CD4-positive, alpha-beta T cell treated with Interleukin-2 at 100 ng/mL for 4 hours (primary cell): ENCODE data around the gene ZNF512B.
"Not testable (repeated sequence)": the region's sequence is repeated elsewhere in the genome, so short reads cannot be mapped to it uniquely, and the experiment has no call there.

ENCODE experiments used
- DNase-seq: peaks from one replicate; pipeline ENCODE4 v3.0.0-alpha.2; 2020; ENCODE audit warnings: low spot score

Gene ZNF512B

DNA sequence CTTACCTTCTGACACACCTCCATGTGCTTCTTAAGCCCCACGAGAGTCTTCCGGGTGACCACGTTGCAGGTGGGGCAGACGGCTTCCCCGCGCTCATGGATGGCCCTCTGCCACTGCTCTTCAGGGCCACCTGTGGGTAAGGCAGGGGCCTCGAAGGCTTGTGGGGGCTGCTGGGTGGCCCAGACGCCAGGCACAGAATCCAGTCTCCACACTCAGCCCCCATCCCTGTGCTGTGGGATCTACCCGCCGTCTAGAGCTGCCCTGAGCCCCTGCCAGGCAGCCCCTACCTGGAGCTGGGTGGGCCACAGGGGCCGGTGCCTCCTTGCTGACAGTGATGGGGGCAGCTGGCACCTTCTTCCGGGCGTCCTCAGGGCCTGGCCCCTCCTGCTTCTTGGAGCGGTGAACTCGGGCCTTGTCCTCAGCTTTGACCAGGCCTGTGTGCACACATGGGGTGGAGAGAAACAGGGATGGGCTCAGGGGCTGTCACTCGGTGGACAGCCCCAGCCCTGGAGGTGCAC is 5.9 kb downstream of the ZNF512B start:
- DNase-seq, result no peak

GRCh38 chr20:63963348-63963741 is 6.4 kb downstream of the ZNF512B start:
- DNase-seq, result no peak

DNA sequence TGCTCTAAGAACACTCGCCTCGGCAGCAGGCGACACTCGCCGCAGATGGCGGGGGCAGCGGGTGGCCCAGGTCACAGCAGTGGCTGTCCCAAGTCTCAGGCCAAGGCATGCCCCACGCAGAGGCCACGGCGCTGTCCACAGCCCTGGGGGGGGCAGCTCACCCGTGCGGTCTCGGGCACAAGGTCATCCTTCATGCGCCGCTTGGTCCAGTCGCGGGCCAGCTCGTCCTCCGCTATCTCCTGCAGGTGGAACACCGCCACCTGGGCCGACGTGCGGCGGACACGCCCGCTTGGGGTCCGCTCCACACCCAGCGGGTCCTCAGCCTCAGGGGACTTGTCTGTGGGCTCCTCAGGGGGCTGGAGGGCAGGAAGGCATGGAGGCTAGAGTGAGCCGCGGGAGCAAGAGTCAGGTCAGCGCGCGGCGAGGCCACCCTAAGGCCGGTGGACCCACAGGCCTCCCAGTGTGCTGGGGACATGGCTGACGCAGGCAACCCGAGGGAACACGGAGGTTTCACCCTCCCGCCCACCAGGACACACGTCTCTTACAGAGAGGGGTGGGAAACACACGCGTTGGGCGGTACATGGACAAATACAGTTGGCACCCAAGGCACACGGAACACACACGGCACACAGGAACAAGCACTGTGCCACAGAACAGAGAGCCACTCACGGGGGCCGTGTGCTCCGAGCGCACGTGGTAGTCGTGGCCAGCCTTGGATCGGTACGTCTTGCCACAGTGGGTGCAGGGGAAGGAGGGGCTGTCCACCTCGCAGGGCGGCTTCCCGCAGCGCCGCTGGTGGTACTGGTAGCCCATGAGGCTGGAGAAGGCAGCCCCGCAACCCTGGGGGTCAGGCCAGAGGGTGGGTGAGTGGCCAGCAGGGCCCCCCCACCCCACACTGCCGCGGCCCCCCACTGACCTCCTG is 7.0 kb downstream of the ZNF512B start:
- no peak for DNase-seq

DNA sequence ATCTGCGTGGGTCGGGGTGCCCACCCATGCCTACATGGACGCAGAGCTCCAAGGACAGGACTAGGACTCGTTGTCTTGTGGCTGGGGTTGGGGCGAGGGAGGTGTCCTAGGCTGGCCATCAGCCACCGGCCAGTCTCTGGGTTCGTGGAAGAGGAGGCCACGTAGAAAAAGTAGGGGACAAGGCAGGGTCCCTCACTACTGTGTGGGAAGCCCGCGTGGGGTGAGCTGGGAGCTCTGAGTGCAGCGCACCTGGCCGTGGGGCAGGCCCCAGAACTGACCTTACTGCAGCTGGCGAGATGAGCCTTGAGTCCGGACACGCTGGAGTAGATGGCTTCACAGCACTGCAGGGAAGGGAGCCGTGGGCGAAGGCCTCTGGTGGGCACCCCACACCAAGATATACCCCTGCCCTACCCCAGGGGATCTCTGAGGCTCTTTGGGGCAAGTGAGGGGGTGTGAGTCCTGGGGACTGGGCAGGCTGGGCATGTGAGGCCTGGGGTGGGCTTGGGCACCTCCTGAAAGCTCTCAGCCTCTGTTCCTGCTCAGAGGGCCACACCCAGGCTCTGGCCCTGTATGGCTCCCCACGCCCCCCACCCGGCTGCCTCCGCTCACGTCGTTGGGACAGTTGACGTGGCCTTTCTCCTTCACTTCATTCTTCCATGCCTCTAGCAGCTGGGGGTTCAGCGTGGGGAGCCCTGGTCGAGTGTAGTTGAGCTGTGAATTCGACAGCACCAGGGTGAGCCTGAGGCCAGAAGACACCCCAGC is 7.9 kb downstream of the ZNF512B start:
- no peak for DNase-seq

- not testable (repeated sequence) for DNase-seq
Observed at GRCh38 chr20:63960654-63961621, 8.8 kb downstream of the ZNF512B start.

DNA sequence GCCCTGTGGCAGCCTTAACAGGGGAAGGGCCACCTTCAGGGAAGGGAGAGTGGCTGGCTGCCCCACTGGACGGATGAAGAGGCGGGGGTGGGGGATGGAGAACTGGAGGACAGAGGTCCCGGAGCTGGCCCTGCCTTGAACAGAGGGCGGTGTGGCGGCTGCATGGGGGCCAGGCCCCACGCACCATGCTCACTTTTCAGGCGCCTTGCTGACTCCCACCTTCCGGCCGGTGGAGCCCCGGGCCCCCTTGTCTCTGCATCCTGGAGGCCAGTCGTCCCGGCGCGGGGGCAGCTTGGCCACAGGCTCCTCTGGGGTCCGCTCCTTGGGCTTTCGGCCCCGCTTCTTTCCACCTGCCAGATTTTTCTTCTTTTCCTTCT is 10.0 kb downstream of the ZNF512B start:
- no peak for DNase-seq

DNA sequence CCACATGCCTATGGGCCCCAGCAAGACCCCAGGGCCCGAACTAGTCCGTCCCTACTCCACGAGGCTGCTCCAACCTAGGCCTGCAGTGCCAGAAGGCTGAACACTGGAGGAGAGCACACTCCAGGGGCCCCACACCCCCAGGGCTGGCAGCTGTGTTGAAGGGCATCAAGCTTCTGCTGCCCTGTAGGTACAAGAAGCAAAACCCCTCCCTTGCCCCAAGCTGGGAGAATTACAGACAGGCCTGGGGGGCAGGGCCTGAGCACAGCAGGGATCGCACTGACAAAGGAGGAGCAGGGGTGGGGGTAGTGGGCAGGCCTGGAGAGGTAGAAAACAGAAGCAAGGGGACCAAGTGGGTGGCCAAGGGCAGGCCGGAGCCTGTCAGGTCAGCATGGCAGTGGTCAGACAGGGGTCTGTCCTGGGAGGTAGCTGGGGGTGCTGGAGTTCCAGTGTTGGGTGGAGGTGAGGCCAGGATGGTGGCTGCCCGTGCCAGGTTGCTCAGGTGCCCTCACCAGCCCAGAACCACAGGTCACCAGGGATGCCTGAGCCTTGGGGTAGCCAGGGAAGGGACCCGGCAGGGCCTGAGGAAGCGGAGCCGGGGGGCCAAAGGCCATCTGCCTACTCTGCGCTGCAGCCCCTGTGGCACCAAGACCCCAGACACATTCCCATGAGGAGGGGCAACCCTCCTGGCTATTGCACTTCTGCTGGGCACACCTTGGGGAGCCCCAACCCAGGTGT is 10.6 kb downstream of the ZNF512B start:
- DNase-seq, result no peak

- DNase-seq, result no peak
Observed at GRCh38 chr20:63958471-63958870, 11.3 kb downstream of the ZNF512B start.

DNA sequence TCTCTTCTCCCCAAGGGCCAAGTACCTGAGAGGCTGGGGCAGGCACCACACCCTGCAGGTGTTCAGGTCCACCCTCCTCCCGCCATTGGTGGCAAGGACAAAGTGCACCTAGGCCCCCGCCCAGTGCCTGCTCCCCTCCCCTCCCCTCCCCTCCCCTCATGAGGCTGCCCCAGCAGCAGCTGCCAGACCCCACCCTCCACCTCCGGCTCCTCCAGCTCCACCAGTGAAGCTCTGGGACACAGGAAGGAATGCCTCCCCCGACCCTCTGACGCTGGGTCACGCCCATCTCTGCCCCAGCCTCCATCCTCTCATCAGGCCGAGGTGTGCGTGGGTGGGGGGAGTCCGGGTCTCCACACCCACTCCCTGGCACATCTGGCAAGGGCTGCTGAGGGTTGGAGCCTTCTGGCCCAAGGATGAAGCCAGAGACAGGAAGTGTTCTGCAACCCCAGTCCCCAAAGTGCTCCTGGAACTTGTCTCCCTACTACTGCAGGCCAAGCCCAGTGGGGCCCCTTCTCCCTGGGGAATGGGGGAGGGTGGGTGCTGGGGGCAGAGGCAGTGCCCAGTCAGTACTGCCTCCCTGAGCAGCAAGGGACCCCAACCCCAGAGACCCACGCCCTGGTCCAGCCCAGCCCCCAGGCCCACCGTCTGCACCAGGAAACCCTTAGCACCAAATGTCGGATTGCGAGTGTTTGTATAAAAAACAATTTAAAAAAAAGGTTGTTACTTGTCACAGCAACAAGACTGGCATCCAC is 11.9 kb downstream of the ZNF512B start:
- DNase-seq, result no peak

DNA sequence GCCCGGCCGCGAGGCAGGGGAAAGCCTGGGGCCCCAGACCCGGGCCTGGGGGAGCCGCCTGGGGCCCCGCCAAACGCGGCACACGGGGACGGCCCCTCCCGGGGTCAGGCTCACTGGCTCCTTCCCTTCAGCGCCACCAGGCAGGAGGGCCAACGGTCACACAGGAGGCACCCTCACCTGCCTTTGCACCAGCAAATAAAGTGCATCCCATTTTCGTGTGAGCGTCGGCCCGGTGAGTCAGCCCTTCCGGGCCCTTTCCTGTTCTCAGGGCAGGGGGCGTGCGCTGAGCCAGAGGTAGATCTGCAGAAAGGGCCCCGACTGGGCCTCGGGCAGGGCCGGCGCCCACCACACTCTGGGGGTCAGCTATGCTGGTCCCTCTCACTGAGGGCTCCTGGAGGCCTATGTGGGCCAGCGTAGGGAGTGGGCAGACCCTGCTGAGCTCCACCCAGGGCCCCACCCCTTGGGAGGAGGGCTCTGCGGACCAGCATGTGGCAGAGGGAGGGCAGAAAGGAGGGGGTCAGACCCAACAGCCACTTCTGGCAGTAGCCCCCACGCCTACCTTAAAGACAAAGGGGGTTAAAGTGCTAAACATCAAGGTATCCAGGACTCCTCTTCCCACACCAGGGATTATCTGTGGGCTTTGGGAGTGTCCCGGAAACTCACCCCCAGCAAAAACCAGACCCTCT is 12.6 kb downstream of the ZNF512B start:
- DNase-seq, result peak; percentile 72

- no peak for DNase-seq
Observed at GRCh38 chr20:63956664-63957003, 13.1 kb downstream of the ZNF512B start.

DNA sequence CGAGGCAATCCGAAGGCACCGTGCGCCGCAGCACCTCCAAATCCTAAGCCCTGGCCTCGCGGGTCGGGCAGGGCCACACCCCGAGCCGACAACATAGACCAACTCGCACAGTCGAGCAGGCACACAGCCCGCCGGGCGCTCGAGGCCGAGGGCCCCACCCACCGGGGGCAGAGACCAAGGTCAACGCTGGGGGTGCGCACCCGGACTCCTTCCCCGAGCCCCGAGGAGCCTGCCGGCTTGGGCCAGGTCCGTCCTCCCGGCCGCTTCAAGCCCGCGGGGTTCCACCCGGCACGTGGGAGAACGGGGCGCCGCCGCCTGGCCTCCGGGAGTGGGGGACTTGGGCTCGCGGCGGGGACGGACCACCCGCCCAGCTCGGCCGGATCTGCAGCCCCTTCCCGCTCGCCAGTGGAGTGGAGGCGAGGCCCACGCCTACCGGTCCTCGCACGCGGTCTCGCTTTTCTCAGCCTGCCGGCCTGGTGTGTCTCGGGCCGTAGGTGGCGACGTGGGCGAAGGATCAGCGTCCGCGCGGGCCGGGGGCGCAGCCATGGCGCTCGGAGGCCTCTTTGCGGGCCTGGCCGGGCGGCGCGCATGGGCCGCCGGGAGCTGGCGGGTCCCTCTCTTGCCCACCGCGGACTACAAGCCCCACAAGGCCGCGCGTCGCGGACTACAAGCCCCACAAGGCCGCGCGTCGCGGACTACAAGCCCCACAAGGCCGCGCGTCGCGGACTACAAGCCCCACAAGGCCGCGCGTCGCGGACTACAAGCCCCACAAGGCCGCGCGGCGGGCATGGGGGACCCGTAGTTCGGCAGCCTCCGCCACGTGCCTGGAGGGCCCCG is 13.7 kb downstream of the ZNF512B start, which contains the start of gene UCKL1:
Gene UCKL1, minus strand, starts transcription at position 590 of the 837 bp plus-strand sequence. Its CDS starts 44 bp downstream, at position 546.
- peak; percentile 89 for DNase-seq

- peak; percentile 34 for DNase-seq
Observed at GRCh38 chr20:63955281-63955826, 14.4 kb downstream of the ZNF512B start.

DNA sequence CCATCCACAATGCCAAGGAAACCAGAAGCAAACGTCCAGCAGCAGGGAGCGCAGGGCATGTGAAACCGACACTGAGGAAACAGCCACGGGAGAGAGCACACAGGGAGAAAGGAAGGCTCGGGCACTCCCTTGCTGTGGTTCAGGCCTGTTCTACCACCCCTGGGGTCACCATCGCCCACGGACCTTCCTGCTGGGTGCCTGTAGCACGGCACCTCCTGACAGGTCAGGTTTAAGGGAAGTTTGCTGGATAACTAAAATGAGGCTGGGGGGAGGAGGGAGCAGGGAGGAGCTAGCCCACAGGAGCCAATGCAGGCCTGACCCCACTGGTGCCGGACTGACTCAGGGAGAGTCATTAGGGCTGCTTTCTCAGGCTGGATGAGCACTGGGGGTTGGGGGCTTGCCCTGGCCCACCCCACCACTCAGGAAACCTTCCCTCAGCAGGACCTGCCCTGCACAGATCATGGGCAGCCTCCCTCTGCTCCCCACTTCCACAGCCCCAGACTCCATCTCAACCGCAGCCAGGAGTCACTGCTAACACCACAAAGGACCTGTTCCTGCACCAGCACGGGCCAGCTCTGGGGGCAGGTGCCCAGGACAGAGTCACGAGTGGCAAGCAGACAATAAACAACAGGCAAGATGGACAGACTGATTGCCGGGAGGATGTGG is 15.8 kb downstream of the ZNF512B start:
- no peak for DNase-seq

GRCh38 chr20:63952769-63953168 is 17.0 kb downstream of the ZNF512B start:
- DNase-seq, result no peak

DNA sequence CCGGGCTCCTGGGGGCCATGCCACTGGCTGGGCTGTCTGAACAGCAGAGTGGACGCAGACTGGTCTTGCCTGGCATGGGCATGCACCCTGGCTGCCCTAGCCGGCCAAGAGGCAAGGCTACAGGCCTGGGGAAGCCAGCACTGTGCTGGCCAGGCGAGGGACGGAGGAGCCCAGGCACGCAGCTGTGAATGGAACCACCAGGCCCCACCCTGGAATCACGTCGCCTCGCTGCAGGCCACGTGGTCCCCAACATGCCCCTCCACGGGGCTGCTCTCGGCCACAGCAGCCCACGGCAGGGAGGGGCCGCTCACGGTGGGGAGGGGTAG is 17.6 kb downstream of the ZNF512B start:
- no peak for DNase-seq

DNA sequence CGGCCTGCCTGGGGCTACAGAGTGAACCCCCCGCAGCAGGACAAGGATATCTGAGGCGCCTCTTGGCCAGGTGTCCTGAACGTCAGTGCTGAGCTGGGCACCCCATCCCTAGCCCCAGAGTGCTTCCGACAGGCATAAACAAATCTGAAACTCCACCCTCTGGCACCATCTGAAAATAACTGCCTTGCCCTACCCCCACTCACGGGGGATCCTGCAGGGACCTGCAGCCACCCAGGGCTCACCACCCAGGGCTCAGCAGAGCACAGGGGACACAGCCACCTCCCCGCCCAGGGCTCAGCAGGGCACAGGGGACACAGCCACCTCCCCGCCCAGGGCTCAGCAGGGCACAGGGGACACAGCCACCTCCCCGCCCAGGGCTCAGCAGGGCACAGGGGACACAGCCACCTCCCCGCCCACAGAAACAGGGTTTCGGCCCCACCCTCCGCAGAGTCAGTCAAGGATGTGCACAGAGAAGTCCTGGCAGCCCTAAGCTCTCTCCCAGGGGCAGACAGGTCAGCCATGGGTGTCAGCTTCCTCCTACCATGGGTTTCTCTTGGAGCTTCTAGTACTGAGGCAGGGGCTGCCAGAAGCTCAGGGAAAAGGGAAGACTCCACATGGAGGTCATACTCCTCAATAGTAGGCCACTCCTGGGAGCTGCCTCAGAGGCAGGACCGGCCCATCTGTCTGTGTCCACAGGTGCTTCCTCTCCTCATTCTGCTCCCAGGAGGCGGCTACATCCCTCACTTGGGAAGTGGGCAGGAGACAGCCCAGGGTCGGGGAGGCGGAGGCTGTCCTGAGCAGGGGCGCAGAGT is 18.1 kb downstream of the ZNF512B start:
- no peak for DNase-seq
